Daoy (cell line): Measurements from ENCODE around the gene IGF2R. TPM values are rescaled to one million over a fixed set of nuclear protein-coding genes. Genes with fewer than 3 reads are reported as not detected.
A peak's percentile ranks its signal among the peaks of the same experiment; 100 is the strongest.
"Not testable (repeated sequence)": the region's sequence is repeated elsewhere in the genome, so short reads cannot be mapped to it uniquely, and the experiment has no call there.

Experiments
- DNase-seq: peaks from one replicate; pipeline ENCODE4 v3.0.0-alpha.2; 2015; ENCODE audit warnings: low read depth
- total RNA-seq: library from RNA; depleted of rRNA; stranded (reverse); fragments of >200 nt; shearing (Covaris generic); gene quantifications from 2 replicates; pipeline ENCODE4 v1.2.3, GENCODE V29; 2014

Gene IGF2R
- total RNA-seq, 1 experiment from 2014 or later, result 41.1 TPM

GRCh38 chr6:160071805-160072690 is 103.2 kb downstream of the IGF2R start:
- DNase-seq, result no peak

GRCh38 chr6:160073272-160073671 is 104.4 kb downstream of the IGF2R start:
- DNase-seq, result no peak

- no peak for DNase-seq
These were observed 107.1 kb downstream of the IGF2R start for GRCh38 chr6:160076009-160076408.

GRCh38 chr6:160077024-160077423 is 108.1 kb downstream of the IGF2R start:
- no peak for DNase-seq

- no peak for DNase-seq
These were observed 108.6 kb downstream of the IGF2R start for GRCh38 chr6:160077526-160077925.

GRCh38 chr6:160078883-160079685 is 110.2 kb downstream of the IGF2R start:
- no peak for DNase-seq

- no peak for DNase-seq
These were observed 110.8 kb downstream of the IGF2R start for GRCh38 chr6:160079686-160080043.

- DNase-seq, result no peak
These were observed 111.2 kb downstream of the IGF2R start for GRCh38 chr6:160080097-160080496.

- no peak for DNase-seq
These were observed 112.5 kb downstream of the IGF2R start for GRCh38 chr6:160081398-160081797.

- DNase-seq, result no peak
These were observed 113.7 kb downstream of the IGF2R start for GRCh38 chr6:160082627-160083026.

GRCh38 chr6:160084198-160084776 is 115.4 kb downstream of the IGF2R start:
- no peak for DNase-seq

GRCh38 chr6:160085226-160085625 is 116.3 kb downstream of the IGF2R start:
- no peak for DNase-seq

- no peak for DNase-seq
These were observed 117.0 kb downstream of the IGF2R start for GRCh38 chr6:160085713-160086505.

GRCh38 chr6:160086754-160087153 is 117.9 kb downstream of the IGF2R start:
- no peak for DNase-seq

- DNase-seq, result peak; percentile 67
These were observed 119.3 kb downstream of the IGF2R start for GRCh38 chr6:160088069-160088783.

GRCh38 chr6:160088784-160089533 is 120.1 kb downstream of the IGF2R start:
- no peak for DNase-seq

GRCh38 chr6:160089534-160089897 is 120.6 kb downstream of the IGF2R start:
- DNase-seq, result no peak

GRCh38 chr6:160090442-160091239 is 121.8 kb downstream of the IGF2R start:
- not testable (repeated sequence) for DNase-seq

GRCh38 chr6:160092176-160092575 is 123.3 kb downstream of the IGF2R start:
- DNase-seq, result not testable (repeated sequence)
